DOHH2 (cell line): ENCODE measurements around the gene LETM1.

ENCODE experiments used
- H3F3A ChIP-seq: fragments of 200-600 bp; sonication (generic), shearing (Covaris generic); 2 replicates; pipeline ENCODE4 v1.6.0; 2016; ENCODE audit warnings: antibody characterized with exemption, mild to moderate bottlenecking; ENCODE audit not compliant: control insufficient read depth, insufficient read depth
- H3K27ac ChIP-seq: fragments of 200-600 bp; sonication (generic); 2 replicates; pipeline ENCODE4 v1.5.1; 2014; ENCODE audit warnings: low read depth, mild to moderate bottlenecking, low read length, moderate library complexity
- H3K27me3 ChIP-seq: fragments of 200-600 bp; sonication (generic); 2 replicates; pipeline ENCODE4 v1.6.1; 2014; ENCODE audit warnings: mild to moderate bottlenecking, low read length, mixed read lengths; ENCODE audit not compliant: control insufficient read depth
- H3K36me3 ChIP-seq: fragments of 200-600 bp; sonication (generic); 2 replicates; pipeline ENCODE4 v1.6.1; 2014; ENCODE audit warnings: mild to moderate bottlenecking, low read length, moderate library complexity, mixed read lengths; ENCODE audit not compliant: control insufficient read depth
- H3K4me1 ChIP-seq: fragments of 200-600 bp; sonication (generic); 2 replicates; pipeline ENCODE4 v1.6.1; 2014; ENCODE audit warnings: mild to moderate bottlenecking, low read length, mixed read lengths; ENCODE audit not compliant: control insufficient read depth
- H3K4me2 ChIP-seq: fragments of 200-600 bp; sonication (generic); 2 replicates; pipeline ENCODE4 v1.6.0; 2014; ENCODE audit warnings: mild to moderate bottlenecking, low read length, moderate library complexity
- H3K4me3 ChIP-seq: fragments of 200-600 bp; sonication (generic); 2 replicates; pipeline ENCODE4 v1.5.1; 2014; ENCODE audit warnings: mild to moderate bottlenecking, low read length, mixed read lengths
- H3K79me2 ChIP-seq: fragments of 200-600 bp; sonication (generic); 2 replicates; pipeline ENCODE4 v1.6.1; 2014; ENCODE audit warnings: mild to moderate bottlenecking, low read length, mixed read lengths; ENCODE audit not compliant: control insufficient read depth
- H3K9me2 ChIP-seq: fragments of 200-600 bp; sonication (generic); replicated peaks from 2 replicates; pipeline ENCODE4 v1.6.1; 2014; ENCODE audit warnings: mild to moderate bottlenecking, low read length, mixed read lengths; ENCODE audit not compliant: control insufficient read depth
- H3K9me3 ChIP-seq: fragments of 200-600 bp; sonication (generic); 2 replicates; pipeline ENCODE4 v1.6.1; 2014; ENCODE audit warnings: antibody characterized with exemption, low read length, mixed read lengths; ENCODE audit not compliant: control insufficient read depth, insufficient read depth
- H4K20me1 ChIP-seq: fragments of 200-600 bp; sonication (generic); 2 replicates; pipeline ENCODE4 v1.6.0; 2014; ENCODE audit warnings: low read depth, mild to moderate bottlenecking, antibody characterized with exemption, low read length, moderate library complexity; ENCODE audit not compliant: control insufficient read depth, insufficient read depth
- CTCF ChIP-seq: fragments of 200-600 bp; sonication (generic); IDR thresholded peaks from one replicate; pipeline ENCODE4 v1.5.1; 2014; ENCODE audit warnings: antibody characterized with exemption, mild to moderate bottlenecking, low read depth, low read length; ENCODE audit not compliant: poor library complexity, severe bottlenecking
- EZH2phosphoT487 ChIP-seq: fragments of 200-600 bp; sonication (generic); IDR thresholded peaks from 2 replicates; pipeline ENCODE4 v1.6.1; 2017; ENCODE audit warnings: borderline replicate concordance, mild to moderate bottlenecking, antibody characterized with exemption, low read length, moderate library complexity, mixed read lengths

The LETM1 gene

GRCh38 chr4:1793496-1793840 is 62.5 kb downstream of the LETM1 start:
- no peaks in the 10 kb centered on the region for H3K36me3 ChIP-seq
- H3K4me3 ChIP-seq = no peak overlapping the region
- no peak overlapping the region for H3K27ac ChIP-seq
- H3K4me2 ChIP-seq = no peak overlapping the region
- TF ChIP-seq CTCF = no peak
- no peak for TF ChIP-seq EZH2phosphoT487
- H4K20me1 ChIP-seq = no peaks in the 10 kb centered on the region; the same call in 1 of the 2 replicates
- no peaks in the 10 kb centered on the region for H3K79me2 ChIP-seq
- H3F3A ChIP-seq = no peaks in the 10 kb centered on the region
- peaks cover 39% of the 10 kb centered on the region for H3K27me3 ChIP-seq
- no peaks in the 10 kb centered on the region for H3K9me3 ChIP-seq
- no peaks in the 10 kb centered on the region for H3K9me2 ChIP-seq
- no peaks in the 10 kb centered on the region for H3K4me1 ChIP-seq

GRCh38 chr4:1792832-1793495 is 63.0 kb downstream of the LETM1 start, which contains the start of gene FGFR3:
TSS of gene FGFR3 (plus strand) at chr4:1793293. CDS start at chr4:1793935, 642 bp downstream.
- Histone ChIP-seq H3K4me2 (no peak within 1 kb of the TSS), H3K27me3 (peaks cover 39% of the 10 kb centered on the region), H3K4me1 (no peaks in the 10 kb centered on the region)

GRCh38 chr4:1792158-1792831 is 63.7 kb downstream of the LETM1 start:
- Histone ChIP-seq H3K4me2 (no peak overlapping the region), H3K9me3 (no peaks in the 10 kb centered on the region), H3K4me3 (no peak overlapping the region), H3K4me1 (no peaks in the 10 kb centered on the region), H3K27me3 (peaks cover 39% of the 10 kb centered on the region), H3K9me2 (no peaks in the 10 kb centered on the region), H3K36me3 (no peaks in the 10 kb centered on the region), H4K20me1 (no peaks in the 10 kb centered on the region; the same call in 1 of the 2 replicates), H3K27ac (no peak overlapping the region), H3F3A (no peaks in the 10 kb centered on the region), H3K79me2 (no peaks in the 10 kb centered on the region)
- no peak for TF ChIP-seq CTCF

More at GRCh38 chr4:1792832-1793495, 63.0 kb downstream of the LETM1 start, which contains the start of gene FGFR3:
- Histone ChIP-seq H3K9me2 (no peaks in the 10 kb centered on the region), H3K79me2 (no peaks in the 10 kb centered on the region), H3K36me3 (no peaks in the 10 kb centered on the region), H3F3A (no peaks in the 10 kb centered on the region), H4K20me1 (no peaks in the 10 kb centered on the region; the same call in 1 of the 2 replicates), H3K9me3 (no peaks in the 10 kb centered on the region), H3K27ac (no peak within 1 kb of the TSS), H3K4me3 (no peak within 1 kb of the TSS)
- TF ChIP-seq CTCF (no peak), EZH2phosphoT487 (no peak)
